ENCODE results near the gene TEPSIN. TPM values are rescaled to one million over a fixed set of nuclear protein-coding genes. Genes with fewer than 3 reads are reported as not detected.

Gene TEPSIN
- total and polyA plus RNA-seq, 7 donors: 10.9 to 22.1 (median 12.5) TPM

- ATAC-seq (no peak), DNase-seq (no peak)
- no peaks in the 10 kb centered on the region for H3K4me1 ChIP-seq
- intact Hi-C loops (cut with DNase I): no loop called here
- peaks cover 0 to 12% (median 5%) of the 10 kb centered on the region in 3 donors for H3K27me3 ChIP-seq (ENCODE audit: insufficient read depth in 3 of 3, low read length in 2 of 3)
- H3K9me3 ChIP-seq: peaks cover 5% of the 10 kb centered on the region
- H3K36me3 ChIP-seq (ENCODE audit: insufficient read depth in 1 of 2, low read depth in 1 of 2): no peaks in the 10 kb centered on the region
- H3K4me3 ChIP-seq: no peak overlapping the region
- WGBS, 3 donors: 45 to 63% (median 48%) methylated on average over 9 of the region's 9 CpGs
- no peak overlapping the region for H3K27ac ChIP-seq
- no peak for TF ChIP-seq CTCF (IDR thresholded peaks at IDR 0.05)
Observed at GRCh38 chr17:81179220-81179619, 59.6 kb downstream of the TEPSIN start.

Other genes with a start within 250 kb of the TEPSIN start
- 10 to 100 TPM; 32.0 to 36.9 (median 33.6) TPM for gene CHMP6, start 247.2 kb downstream of the TEPSIN start, total RNA-seq
- 10 to 100 TPM; 38.3 to 53.2 (median 45.6) TPM for gene CHMP6, start 247.2 kb downstream of the TEPSIN start, polyA plus RNA-seq
- 10 to 100 TPM in 2 of 4 donors, 1 to 10 TPM in 2; 4.7 to 28.9 (median 10.0) TPM for gene BAIAP2, start 203.9 kb downstream of the TEPSIN start, total RNA-seq
- 10 to 100 TPM in 1 of 3 donors, 1 to 10 TPM in 2; 3.9 to 13.5 (median 6.5) TPM for gene BAIAP2, start 203.9 kb downstream of the TEPSIN start, polyA plus RNA-seq
- not detected for gene PVALEF, start 73.5 kb downstream of the TEPSIN start, total RNA-seq
- gene PVALEF, start 73.5 kb downstream of the TEPSIN start, polyA plus RNA-seq: not detected
- 1 to 10 TPM; 1.0 to 1.8 (median 1.4) TPM for gene AATK, start 72.8 kb downstream of the TEPSIN start, total RNA-seq
- under 1 TPM; 0.21 to 0.53 (median 0.47) TPM for gene AATK, start 72.8 kb downstream of the TEPSIN start, polyA plus RNA-seq
- 1 to 10 TPM; 3.7 to 8.6 (median 6.0) TPM for gene CEP131, start 16.1 kb downstream of the TEPSIN start, total RNA-seq
- 1 to 10 TPM; 4.6 to 5.7 (median 4.9) TPM for gene CEP131, start 16.1 kb downstream of the TEPSIN start, polyA plus RNA-seq
- gene NDUFAF8, start 263 bp upstream of the TEPSIN start, total RNA-seq: 10 to 100 TPM; 45.6 to 58.5 (median 55.0) TPM
- 10 to 100 TPM; 42.4 to 63.8 (median 54.9) TPM for gene NDUFAF8, start 263 bp upstream of the TEPSIN start, polyA plus RNA-seq
- gene SLC38A10, start 56.3 kb upstream of the TEPSIN start, total RNA-seq: 10 to 100 TPM; 16.7 to 23.9 (median 18.6) TPM
- 10 to 100 TPM; 16.9 to 40.6 (median 33.0) TPM for gene SLC38A10, start 56.3 kb upstream of the TEPSIN start, polyA plus RNA-seq
- gene BAHCC1, start 156.4 kb upstream of the TEPSIN start, total RNA-seq: 10 to 100 TPM in 1 of 4 donors, 1 to 10 TPM in 3; 6.0 to 10.7 (median 7.7) TPM
- gene BAHCC1, start 156.4 kb upstream of the TEPSIN start, polyA plus RNA-seq: 1 to 10 TPM; 2.8 to 6.6 (median 4.1) TPM

Measured in psoas muscle (tissue), 8 donors.